Smooth muscle cell (in vitro differentiated cells): Measurements from ENCODE around the gene PLCB1. TPM values are rescaled to one million over a fixed set of nuclear protein-coding genes. Genes with fewer than 3 reads are reported as not detected.
"Not testable (repeated sequence)": the region's sequence is repeated elsewhere in the genome, so short reads cannot be mapped to it uniquely, and the experiment has no call there.

Experiments
- DNase-seq: peaks from one replicate; lab custom pipeline; 2025; ENCODE audit not compliant: unreplicated experiment; lab: John Stamatoyannopoulos, UW
- H2AFZ ChIP-seq: fragments of 200-600 bp; sonication (generic); 2 replicates; pipeline ENCODE4 v1.6.0; 2016; ENCODE audit warnings: antibody characterized with exemption, low read depth, mild to moderate bottlenecking
- H3F3A ChIP-seq: fragments of 200-600 bp; sonication (generic); 2 replicates; pipeline ENCODE4 v1.6.0; 2017; ENCODE audit warnings: antibody characterized with exemption, low read depth
- H3K27ac ChIP-seq: fragments of 200-600 bp; sonication (generic); 2 replicates; pipeline ENCODE4 v1.5.1; 2016; ENCODE audit warnings: low read depth, mild to moderate bottlenecking
- H3K27me3 ChIP-seq: fragments of 200-600 bp; sonication (generic); 2 replicates; pipeline ENCODE4 v1.6.1; 2016; ENCODE audit warnings: low read depth, mild to moderate bottlenecking
- H3K36me3 ChIP-seq: fragments of 200-600 bp; sonication (generic); 2 replicates; pipeline ENCODE4 v1.5.1; 2016; ENCODE audit warnings: low read depth
- H3K4me1 ChIP-seq: fragments of 200-600 bp; sonication (generic); 2 replicates; pipeline ENCODE4 v1.5.1; 2016; ENCODE audit warnings: low read depth
- H3K4me2 ChIP-seq: fragments of 200-600 bp; sonication (generic); 2 replicates; pipeline ENCODE4 v1.6.0; 2016; ENCODE audit warnings: mild to moderate bottlenecking
- H3K4me3 ChIP-seq: fragments of 200-600 bp; sonication (generic); 2 replicates; pipeline ENCODE4 v1.5.1; 2016; ENCODE audit warnings: mild to moderate bottlenecking
- H3K79me2 ChIP-seq: fragments of 200-600 bp; sonication (generic); 2 replicates; pipeline ENCODE4 v1.6.0; 2016; ENCODE audit warnings: low read depth, mild to moderate bottlenecking
- H3K9ac ChIP-seq: fragments of 200-600 bp; sonication (generic); 2 replicates; pipeline ENCODE4 v1.6.0; 2016; ENCODE audit warnings: low read depth
- H3K9me3 ChIP-seq: fragments of 200-600 bp; sonication (generic); replicated peaks from 2 replicates; pipeline ENCODE4 v1.5.1; 2016; ENCODE audit warnings: low read depth
- H4K20me1 ChIP-seq: fragments of 200-600 bp; sonication (generic); 2 replicates; pipeline ENCODE4 v1.6.0; 2016; ENCODE audit warnings: low read depth
- CTCF ChIP-seq: fragments of 200-600 bp; sonication (generic); IDR thresholded peaks from 2 replicates; pipeline ENCODE4 v1.5.1; 2017; ENCODE audit warnings: borderline replicate concordance, mild to moderate bottlenecking, antibody characterized with exemption; ENCODE audit not compliant: insufficient read depth, poor library complexity, severe bottlenecking
- WGBS: methylation state at CpG from one replicate; pipeline ENCODE4 v1.1.7; 2016; ENCODE audit warnings: low lambda C conversion rate; 5-methylcytosine and 5-hydroxymethylcytosine counted together
- polyA plus RNA-seq: library from polyadenylated mRNA; unstranded; fragments of >200 nt; fragmentation: Nextera tagmentation; extraction: Ambion mirVana; gene quantifications from 2 replicates; pipeline ENCODE4 v1.2.1, GENCODE V29; 2016
- total RNA-seq: library from RNA; depleted of rRNA; stranded (reverse); fragments of >200 nt; gene quantifications from 2 replicates; pipeline ENCODE4 v1.2.3, GENCODE V29; 2014

PLCB1 gene
- total and polyA plus RNA-seq, 2 experiments from 2014 or later, result 4.7 to 25.3 TPM

GRCh38 chr20:8849990-8850389, 717.9 kb downstream of the PLCB1 start:
- TF ChIP-seq CTCF, result no peak
- peaks cover 8% of the 10 kb centered on the region for H3K4me1 ChIP-seq

GRCh38 chr20:8851446-8851845, 719.4 kb downstream of the PLCB1 start:
- DNase-seq, result no peak
- Histone ChIP-seq H3K4me2 (no peak overlapping the region), H3K9ac (no peak overlapping the region), H2AFZ (no peak overlapping the region), H3K27me3 (no peaks in the 10 kb centered on the region), H3K4me3 (no peak overlapping the region), H3K9me3 (no peaks in the 10 kb centered on the region), H3K4me1 (peaks cover 8% of the 10 kb centered on the region), H3F3A (no peaks in the 10 kb centered on the region), H3K27ac (no peak overlapping the region), H4K20me1 (no peaks in the 10 kb centered on the region), H3K36me3 (no peaks in the 10 kb centered on the region), H3K79me2 (no peaks in the 10 kb centered on the region)
- no peak for TF ChIP-seq CTCF
- 94% methylated on average over 1 of the region's 1 CpG for WGBS

More at GRCh38 chr20:8849990-8850389, 717.9 kb downstream of the PLCB1 start:
- H3K36me3 ChIP-seq, result no peaks in the 10 kb centered on the region
- no peak overlapping the region for H3K4me3 ChIP-seq
- no peaks in the 10 kb centered on the region for H3K27me3 ChIP-seq
- no peak overlapping the region for H3K9ac ChIP-seq
- whole genome bisulfite sequencing, result 95% methylated on average over 7 of the region's 7 CpGs
- no peaks in the 10 kb centered on the region for H3F3A ChIP-seq
- no peak overlapping the region for H2AFZ ChIP-seq
- no peaks in the 10 kb centered on the region for H3K9me3 ChIP-seq
- H3K4me2 ChIP-seq, result no peak overlapping the region
- no peak for DNase-seq
- no peaks in the 10 kb centered on the region for H4K20me1 ChIP-seq
- no peaks in the 10 kb centered on the region for H3K79me2 ChIP-seq
- no peak overlapping the region for H3K27ac ChIP-seq

- WGBS, result 76% methylated on average over 2 of the region's 2 CpGs
- H3K4me2 ChIP-seq, H3K79me2 ChIP-seq, H3F3A ChIP-seq, H3K4me3 ChIP-seq, H3K36me3 ChIP-seq, H3K4me1 ChIP-seq, H3K27ac ChIP-seq, H3K27me3 ChIP-seq, H3K9me3 ChIP-seq, H4K20me1 ChIP-seq, H2AFZ ChIP-seq, DNase-seq, H3K9ac ChIP-seq: not testable (repeated sequence)
Observed at GRCh38 chr20:8851919-8852318, 719.9 kb downstream of the PLCB1 start.

- not testable (repeated sequence) for H2AFZ ChIP-seq, H3K36me3 ChIP-seq, DNase-seq, H3K27me3 ChIP-seq, H3K4me1 ChIP-seq, H3K4me3 ChIP-seq, H4K20me1 ChIP-seq, H3K9ac ChIP-seq, H3K27ac ChIP-seq, H3F3A ChIP-seq, H3K9me3 ChIP-seq, H3K4me2 ChIP-seq, H3K79me2 ChIP-seq
- WGBS, result 85% methylated on average over 3 of the region's 3 CpGs
Observed at GRCh38 chr20:8853211-8853610, 721.1 kb downstream of the PLCB1 start.

GRCh38 chr20:8853805-8854338, 721.8 kb downstream of the PLCB1 start:
- TF ChIP-seq CTCF, result peak; percentile 89
- Histone ChIP-seq H4K20me1 (no peaks in the 10 kb centered on the region), H3K9me3 (no peaks in the 10 kb centered on the region), H3K9ac (no peak overlapping the region), H3K4me1 (peaks cover 8% of the 10 kb centered on the region), H3K36me3 (no peaks in the 10 kb centered on the region), H3F3A (no peaks in the 10 kb centered on the region), H2AFZ (no peak overlapping the region), H3K79me2 (no peaks in the 10 kb centered on the region), H3K4me2 (peak overlapping the region; percentile 68), H3K27me3 (no peaks in the 10 kb centered on the region), H3K27ac (no peak overlapping the region), H3K4me3 (no peak overlapping the region)
- WGBS, result 12% methylated on average over 6 of the region's 6 CpGs
- no peak for DNase-seq
